GM19467 (cell line): Measurements from ENCODE around the gene AMER2.
"Not testable (repeated sequence)": the region's sequence is repeated elsewhere in the genome, so short reads cannot be mapped to it uniquely, and the experiment has no call there.

Experiments used
- ATAC-seq: cut with Tn5 transposase; IDR thresholded peaks from one replicate; pipeline ENCODE4 v1.9.1; 2021; ENCODE audit warnings: mild to moderate bottlenecking, moderate library complexity; ENCODE audit not compliant: unreplicated experiment

AMER2 gene

DNA sequence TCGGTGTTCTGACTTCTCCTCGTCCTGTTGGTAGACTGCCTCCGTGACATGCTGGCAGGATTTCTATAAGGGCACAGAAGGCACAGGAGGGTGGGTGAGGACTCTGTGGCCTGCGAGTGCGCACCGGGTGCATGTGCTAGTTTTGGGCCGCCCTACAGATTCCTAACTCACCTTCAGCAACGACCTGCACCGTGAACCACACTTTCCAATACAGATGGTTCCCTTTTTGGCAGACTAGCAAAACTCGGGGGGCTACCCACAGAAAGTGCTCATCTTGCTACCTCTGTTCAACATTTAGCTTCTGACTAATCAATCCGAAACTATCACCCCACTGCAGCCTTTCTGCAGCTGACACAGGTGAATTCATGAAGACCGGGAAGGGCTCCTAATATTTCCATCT lies 14.1 kb upstream of the AMER2 start:
- ATAC-seq = no peak

DNA sequence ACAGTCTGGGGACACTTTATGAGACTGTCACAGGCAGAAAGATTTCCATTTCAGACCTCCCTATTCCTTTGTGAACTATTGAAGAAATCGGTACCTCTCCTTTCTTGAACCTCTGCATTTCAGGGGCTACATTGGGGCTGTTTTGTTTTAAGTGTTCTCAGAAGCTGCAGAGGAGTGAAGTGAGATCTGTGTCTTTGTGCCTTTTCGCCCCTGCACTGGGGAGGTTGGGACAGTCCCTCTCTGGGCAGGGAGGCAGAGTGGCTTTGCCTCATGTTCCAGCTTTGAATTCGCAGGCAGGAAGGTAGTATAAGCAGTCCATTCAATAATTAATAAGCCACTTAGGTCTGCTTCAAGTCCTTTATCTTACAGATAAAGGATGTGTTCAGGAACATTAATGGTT lies 9.5 kb upstream of the AMER2 start:
- peak; percentile 17 for ATAC-seq

DNA sequence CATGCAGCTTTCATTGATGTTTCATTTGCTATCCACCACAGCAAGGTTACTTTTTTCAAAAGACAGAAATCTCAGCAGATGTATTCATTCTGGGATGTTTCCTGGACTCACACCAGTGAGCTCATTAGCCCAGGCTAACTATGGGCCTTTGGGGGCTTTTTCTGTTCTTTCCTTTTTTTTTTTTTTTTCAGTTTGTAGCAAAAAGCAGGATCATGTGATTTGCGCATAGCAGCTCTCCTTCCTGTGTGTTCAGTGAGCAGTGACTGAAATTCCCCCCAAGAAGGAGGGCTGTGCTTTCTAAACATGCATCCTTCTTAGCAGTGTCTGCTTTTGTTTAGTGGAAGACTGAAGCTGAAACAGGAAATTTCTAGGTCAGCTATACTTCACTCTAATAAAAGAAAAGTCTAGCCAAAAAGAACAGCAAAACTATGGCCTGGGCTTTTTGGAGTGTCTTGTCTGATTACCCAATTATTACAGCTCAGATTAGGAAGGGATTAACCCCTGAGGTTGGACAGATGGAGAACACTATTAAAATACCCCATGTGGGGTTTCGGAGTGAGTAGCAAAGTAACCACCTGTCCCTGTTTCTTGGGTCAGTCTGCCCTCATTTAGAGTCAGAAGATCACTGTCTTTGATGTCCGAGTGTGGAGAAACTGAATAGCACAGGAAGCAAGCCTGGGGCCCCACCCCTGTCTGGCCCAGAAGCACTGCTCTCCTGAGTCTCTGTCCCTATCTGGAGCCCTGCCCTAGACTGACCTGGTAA lies 8.9 kb upstream of the AMER2 start:
- ATAC-seq = peak; percentile 54

DNA sequence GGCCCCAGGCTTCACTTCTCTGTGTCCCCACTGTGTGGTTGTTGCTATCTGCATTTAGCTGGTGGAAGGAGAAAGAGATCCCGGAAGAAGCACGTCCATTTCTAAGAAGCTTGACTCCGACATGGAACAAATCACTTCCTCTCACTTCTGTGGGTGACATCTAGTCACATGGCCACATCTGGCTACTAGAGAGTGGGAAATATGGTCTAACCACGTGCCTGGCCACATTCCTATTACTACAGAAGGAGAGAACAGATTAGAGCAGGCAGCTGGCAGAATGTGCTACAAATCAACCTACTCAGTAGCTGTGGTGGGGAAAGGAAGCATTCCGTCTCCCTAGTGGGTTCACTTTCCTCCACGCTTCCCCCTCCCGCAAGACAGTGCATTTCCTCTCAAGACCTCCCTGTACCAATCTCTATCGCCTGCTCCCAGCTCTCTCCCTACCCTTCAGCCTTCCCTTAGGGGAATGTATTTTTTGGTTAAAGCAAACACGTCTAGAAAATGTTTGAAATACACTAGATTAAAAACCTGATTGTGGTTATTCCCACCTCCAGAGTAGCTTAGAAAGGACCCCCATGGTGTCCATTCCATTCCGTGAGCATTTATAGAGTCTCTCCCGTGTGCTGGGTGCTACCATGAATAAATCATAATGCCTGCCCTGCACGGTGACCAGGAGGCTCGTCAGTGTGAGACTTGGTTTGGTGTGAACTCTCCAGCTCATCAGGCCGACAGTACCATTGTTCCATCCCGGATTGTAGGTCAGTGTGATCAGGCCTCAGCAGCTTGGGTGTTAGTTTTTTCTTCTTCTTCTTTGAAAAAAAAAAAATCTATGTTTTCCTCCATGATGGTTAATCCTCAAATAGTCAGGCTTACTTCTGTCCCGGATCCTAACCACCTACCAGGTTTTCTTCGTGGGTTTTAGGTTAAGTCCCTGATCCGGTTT lies 8.0 kb upstream of the AMER2 start:
- no peak for ATAC-seq

DNA sequence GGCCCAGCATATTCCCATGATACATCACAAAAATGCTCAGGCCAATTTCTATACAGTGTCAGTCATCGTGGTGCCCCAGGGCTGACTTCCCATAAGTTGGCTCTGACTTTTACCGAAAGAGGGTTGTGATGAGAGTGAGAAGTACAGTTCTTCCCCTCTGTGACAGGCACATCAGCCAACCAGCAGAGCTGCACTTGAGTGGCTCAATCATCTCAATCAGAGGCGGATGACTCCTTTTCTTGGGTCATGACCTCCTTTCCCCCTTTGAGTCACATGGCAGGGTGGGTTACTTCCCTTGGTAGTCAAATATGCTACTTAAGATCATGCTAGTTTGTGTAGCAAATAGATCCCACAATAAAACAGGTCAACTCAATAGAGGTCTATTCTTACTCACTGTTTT lies 6.9 kb upstream of the AMER2 start:
- no peak for ATAC-seq

DNA sequence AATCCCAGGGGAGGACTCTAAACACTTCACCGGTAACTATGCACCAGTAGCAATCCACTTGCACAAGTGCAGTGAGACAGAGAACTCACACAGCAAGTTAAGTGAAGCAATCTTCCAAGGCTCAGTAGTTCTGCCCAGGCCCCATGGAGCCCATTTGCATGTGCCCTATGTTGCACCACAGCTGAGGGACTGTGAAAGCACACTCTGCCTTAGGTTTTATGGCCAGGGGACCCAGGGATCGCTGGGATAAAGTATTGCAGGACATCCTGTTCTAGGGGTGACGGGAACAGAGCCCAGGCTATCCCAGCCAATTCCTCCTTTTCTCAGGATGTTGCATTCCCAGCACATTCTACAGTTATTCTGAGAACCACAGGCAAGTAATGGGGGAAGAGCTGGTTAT lies 6.0 kb upstream of the AMER2 start:
- no peak for ATAC-seq

DNA sequence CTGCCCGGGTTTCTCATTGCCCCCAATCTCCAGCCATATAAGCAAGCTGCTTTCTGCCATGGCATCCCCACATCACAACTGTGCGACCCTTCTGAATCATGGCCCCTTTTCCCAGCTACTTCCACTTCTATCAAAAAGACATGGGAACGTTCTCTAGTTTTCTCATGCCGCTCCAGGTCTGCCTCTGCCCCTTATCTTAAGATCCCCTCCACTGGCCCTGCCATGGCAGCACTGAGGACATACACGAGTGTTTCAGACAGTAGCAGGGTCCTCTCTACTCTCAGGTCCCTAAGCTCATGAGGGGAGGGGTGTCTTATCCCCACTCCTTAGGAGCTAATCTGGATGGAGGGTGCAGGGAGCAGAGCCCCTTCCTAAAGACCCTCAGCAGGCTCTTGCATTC lies 5.5 kb upstream of the AMER2 start:
- no peak for ATAC-seq

DNA sequence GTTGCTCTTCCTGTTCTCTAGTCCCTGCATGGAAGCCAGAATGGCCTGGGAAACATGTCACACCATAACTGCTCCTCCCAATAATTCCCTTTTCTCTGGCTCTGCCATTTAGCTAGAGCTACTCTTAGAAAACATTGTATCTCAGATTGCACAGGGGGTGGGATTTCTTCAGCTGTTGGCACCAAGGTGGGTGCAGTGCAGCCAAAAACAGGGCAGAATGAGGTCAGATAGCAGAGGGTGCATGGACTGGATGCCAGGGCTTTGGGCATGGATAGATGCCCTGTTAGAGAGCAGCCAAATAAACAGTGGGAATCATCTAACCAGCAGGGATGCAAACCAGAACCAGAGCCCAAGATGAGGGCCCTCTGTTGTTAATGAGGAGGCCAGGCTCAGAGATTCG lies 4.9 kb upstream of the AMER2 start:
- no peak for ATAC-seq

DNA sequence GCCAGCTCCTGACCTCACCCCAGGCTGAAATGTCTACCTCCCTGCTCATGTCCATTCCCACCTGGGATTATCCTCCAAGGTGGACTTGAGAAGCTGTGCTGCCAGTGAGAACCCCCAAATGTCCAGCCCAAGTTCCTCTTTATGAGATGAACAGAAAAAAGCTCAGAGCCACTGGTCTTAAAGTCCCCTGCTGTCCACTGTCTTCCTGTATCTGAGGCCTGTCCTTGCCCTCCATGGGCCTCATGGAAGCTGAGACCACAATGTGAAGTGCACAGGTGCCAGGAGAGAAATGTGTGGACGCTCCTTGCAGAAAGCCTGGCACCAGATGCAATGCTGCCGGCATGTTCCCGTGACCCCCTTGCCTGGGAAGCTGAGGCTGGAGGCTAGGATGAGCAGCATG lies 3.3 kb upstream of the AMER2 start:
- ATAC-seq = no peak

DNA sequence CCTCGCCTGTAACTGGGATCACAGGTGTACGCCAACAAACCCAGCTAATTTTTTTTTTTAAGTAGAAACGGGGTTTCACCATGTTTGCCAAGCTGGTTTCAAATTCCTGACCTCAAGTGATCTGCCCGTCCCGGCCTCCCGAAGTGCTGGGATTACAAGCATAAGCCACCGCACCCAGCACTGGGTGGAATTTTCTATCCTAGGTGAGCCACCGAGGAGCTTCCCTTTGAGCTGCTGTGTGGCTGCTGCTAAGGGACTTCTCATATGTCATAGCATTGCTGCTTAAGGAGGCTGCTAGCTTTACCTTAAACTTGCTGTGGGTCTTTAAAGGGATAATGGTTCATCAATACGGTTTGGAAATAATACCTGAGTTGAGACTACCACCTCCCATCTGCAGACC lies 2.9 kb upstream of the AMER2 start:
- ATAC-seq = no peak

DNA sequence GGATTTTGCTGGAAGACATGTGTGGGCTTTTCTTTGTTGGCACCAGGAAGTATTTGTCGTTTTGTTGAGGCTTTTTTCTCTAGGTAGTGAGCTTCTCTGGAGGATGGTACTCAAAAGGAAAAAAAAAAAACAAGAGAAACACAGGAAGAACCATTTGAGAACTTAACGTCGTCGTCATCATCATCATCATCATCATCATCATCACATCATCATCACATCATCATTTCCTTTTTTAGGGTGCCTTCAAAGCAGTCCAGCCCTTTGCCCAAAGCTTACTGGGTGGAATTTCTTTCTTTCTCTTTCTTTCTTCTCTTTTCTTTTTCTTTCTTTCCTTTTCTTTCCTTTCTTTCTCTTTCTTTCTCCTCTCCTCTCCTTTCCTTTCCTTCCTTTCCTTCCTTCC lies 2.2 kb upstream of the AMER2 start:
- no peak for ATAC-seq

DNA sequence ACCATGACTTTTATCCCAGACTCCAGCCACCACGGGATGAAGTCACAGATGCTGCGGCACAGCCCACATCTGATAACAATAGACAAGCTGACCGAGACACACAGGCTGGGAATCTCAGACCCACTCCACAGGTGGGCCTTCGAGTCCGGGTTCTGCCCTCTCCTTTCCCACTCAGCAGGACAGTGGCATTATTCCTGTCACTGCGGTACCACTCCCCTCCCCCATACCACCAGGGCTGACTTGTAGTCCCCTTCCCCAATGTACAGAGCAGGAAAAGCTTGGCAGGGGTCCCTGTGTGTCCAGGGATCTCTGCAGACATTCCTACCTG lies 179 bp upstream of the AMER2 start:
- no peak for ATAC-seq

DNA sequence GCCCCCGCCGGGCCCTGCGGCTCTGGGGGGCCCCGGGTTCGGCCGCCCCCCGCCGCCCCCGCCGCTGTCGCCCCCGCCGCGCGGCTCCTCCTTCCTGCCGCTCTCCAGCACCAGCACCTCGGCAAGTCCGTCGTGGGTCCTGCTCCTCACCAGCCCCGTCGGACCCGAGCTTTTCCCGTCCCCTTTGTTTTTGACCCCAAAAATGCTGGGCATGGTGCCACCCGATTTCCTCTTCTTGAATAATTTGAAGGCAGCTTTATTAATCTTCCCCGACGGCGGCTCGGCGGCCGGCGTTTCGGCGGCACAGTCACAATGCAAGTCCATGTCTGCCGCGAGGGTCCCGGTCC lies 945 bp downstream of the AMER2 start:
- ATAC-seq = no peak

DNA sequence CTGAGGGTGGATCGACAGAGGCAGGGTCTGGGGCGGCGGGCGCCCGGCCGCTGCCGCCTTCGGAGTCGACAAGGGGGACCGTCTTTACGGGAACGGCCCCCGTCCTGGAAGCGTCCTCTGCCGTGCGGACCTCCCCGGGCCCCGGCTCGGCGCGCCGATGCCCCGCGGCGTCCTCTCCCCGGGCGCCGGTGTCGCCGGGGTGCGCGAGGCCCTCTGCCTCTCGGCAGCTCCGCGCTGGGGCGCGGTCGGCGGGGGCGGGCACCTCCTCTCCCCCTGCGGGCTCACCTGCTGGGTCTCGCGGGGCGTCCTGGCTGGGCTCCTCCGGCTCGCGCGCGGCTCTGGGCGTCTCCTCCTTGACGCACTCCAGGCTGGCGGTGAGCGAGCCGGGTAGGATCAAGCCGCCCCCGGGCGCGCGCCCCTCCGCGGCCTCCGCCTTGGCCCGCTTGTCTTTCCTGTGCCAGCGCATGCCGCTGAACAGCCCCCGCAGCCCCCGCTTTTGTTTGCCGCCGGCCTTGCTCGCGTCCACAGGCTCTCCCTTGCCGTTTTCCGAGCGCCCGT lies 1.5 kb downstream of the AMER2 start:
- ATAC-seq = no peak

DNA sequence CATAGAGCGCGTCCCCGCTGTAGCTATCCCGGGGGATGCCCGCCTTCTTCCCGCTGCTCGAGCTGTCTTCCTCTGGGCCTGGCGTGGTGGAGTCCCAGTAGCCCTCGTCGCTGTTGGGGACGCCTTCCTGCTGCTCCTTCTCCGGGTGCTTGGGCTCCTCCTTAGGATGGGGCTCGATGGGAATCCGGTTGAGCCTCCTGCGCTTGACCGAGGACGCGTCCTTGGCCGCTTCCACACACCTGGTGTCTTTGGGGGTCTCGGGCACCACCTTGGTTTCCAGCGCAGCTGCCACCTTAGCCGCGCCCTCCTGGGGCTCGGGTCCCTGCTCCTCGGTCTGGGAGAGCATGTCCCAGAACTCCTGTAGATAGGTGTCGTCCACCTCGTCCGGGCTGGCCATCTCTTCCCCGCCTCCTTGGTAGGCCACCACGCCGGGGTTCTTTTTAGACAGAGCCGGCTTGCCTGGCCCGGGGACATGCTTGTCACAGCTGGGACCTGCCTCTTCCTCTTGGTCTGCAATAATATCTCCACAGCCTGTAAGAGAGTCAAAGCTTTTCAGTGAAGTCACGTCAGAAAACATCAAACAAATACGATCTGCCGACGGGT lies 2.0 kb downstream of the AMER2 start:
- ATAC-seq = no peak

DNA sequence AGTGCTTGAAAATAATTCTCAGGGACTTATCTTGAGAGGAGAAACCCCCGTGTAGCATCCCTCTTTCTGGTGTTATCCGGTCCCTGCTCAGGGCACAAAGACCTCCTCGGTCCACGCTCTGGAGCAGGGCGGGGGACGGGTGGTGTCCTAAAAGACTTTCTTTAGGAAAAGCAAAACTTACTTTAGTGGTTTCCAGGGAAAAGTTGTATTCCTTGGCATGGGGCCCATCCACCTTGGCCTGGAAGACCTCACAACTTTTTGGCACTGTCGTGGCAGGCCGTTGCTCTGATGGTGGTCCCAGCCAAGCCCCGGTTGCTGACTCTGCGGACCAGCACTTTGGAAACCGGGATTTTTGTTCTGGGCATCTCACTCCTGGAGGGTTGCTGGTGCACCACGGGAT lies 2.7 kb downstream of the AMER2 start:
- ATAC-seq = no peak

DNA sequence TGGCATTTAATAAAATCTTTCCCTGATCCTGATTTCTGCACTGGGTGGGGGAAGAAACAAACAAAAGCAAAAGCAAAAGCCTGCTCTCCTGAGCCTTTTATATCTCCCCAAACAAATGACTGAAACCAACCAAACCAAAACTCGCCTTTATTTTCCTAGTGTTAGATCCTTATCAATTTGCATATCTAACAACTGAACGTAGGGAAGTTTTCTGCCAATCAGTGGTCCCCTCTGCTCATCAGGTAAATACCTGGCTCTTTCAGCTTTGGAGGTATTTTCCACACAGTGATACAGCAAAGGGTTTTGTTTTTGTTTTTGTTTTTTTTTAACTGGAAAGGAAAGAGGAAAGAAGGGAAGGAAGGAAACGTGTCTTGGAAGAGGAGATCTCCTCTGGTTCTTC lies 3.3 kb downstream of the AMER2 start:
- ATAC-seq = no peak

DNA sequence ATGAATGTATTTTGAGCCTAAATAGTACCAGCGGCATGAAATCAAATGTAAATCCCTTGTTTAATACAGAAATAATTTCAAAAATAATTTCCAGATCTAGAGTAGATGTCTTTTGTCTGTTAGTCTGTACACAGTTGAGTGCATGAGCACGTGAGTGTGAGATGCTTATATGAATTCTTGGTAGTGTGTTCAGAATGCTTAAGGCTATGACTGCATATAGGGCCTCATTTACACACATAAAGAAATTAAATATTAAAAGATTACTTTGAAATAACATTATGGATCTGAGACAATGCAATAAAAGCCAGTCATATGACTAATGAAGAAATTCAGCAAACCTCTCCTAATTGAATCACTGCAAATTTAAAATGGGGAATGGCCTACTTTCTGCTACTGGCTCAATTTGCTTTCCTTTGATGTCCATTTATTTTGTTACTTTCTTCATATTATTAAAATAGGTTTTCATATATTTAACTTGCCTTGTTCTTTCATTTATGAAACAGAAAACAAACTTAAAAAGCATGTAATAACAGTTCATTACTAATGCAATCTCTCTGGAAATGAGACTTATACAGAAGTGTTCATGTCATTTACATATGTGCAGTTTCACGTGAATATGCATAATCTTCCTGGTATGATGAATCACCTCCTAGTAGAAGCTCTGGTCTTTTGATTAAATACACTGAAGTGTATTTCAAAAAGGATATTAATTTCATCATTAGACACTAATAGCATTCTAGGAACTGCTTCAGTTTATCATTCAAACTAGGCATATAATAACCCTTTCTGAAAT lies 4.5 kb downstream of the AMER2 start:
- no peak for ATAC-seq

DNA sequence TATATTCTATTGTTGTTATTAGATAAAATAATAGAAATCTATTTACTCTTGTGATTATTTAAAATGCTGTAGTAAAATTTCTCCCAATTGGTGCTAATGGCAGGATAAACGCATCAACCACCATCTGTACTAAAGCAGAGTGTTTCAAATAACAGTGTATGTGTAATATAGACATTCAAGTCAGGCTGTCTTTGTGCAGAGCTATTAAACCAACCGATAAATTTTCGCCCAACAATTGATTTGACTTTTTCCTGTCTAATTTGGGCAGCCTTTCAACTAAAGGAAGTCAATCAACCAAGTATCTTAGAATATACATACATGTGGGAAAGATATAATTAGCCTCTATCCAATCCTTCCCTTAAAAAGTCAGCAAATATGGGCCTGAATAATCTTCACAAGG lies 5.8 kb downstream of the AMER2 start:
- no peak for ATAC-seq

DNA sequence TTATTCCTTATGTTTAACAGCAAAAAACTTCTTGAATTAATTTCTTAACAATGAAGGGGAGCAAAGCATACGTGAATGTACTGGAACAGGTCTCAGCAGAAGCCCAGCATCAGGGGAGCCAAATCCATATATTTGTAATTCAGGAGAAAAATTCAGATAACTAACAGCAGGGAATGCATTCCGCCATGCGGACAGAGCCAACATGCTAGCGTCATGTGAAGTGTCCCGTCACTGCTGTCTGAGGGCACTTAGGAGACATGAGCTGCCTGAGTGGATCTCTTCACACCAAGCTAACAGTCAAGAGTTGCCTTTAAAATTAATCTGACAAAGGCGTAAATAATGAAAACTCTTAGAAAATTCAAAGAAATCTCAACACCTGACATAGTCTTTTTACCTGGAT lies 6.4 kb downstream of the AMER2 start:
- ATAC-seq = no peak

DNA sequence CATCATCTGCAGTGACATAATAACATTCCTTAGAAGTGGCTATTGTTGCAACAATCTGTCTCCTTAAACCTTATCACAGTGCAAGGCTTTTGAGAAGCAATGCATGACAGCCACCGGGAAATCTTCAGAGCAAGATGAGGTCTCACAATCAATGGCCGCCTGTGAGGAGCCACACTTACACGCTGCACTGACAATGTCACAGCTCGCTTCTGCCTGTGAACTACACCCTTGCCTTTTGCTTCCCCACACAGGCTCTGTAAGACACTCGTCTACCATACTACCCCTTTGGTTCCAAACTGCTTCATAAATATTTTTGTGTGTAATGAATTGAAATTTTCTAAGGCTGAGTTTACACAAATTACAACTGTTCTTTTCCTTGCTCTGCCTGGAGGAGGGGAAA lies 6.9 kb downstream of the AMER2 start:
- ATAC-seq = not testable (repeated sequence)
